ENCODE measurements around the gene SH2D3C.
A peak's percentile ranks its signal among the peaks of the same experiment; 100 is the strongest.

SH2D3C gene

GRCh38 chr9:127809002-127809539 lies 30.6 kb upstream of the SH2D3C start:
- no peaks in the 10 kb centered on the region for H3K9me3 ChIP-seq
- H3K4me1 ChIP-seq, result peaks cover 0 to 28% (median 19%) of the 10 kb centered on the region in 4 donors
- H3K27me3 ChIP-seq, result no peaks in the 10 kb centered on the region
- H3K4me3 ChIP-seq, result no peak overlapping the region
- TF ChIP-seq CTCF (IDR thresholded peaks at IDR 0.05), result no peak
- no peak overlapping the region for H3K27ac ChIP-seq
- intact Hi-C loops (cut with DNase I; ENCODE audit: low total_unique reads), result no loop called here
- H3K36me3 ChIP-seq, result peaks cover 73 to 82% (median 73%) of the 10 kb centered on the region in 3 donors
- DNase-seq, result no peak

- no peak overlapping the region for H3K4me3 ChIP-seq
- no peak overlapping the region for H3K27ac ChIP-seq
- no peaks in the 10 kb centered on the region for H3K27me3 ChIP-seq
- TF ChIP-seq CTCF (IDR thresholded peaks at IDR 0.05), result no peak
- peaks cover 0 to 34% (median 25%) of the 10 kb centered on the region in 4 donors for H3K4me1 ChIP-seq
- H3K36me3 ChIP-seq, result peaks cover 67 to 76% (median 67%) of the 10 kb centered on the region in 3 donors
- no peak for DNase-seq
- no peaks in the 10 kb centered on the region for H3K9me3 ChIP-seq
- intact Hi-C loops (cut with DNase I; ENCODE audit: low total_unique reads), result no loop called here
Observed at GRCh38 chr9:127808347-127809001, 30.0 kb upstream of the SH2D3C start.

GRCh38 chr9:127806871-127807270 lies 28.4 kb upstream of the SH2D3C start:
- Histone ChIP-seq H3K36me3 (peaks cover 51 to 60% (median 51%) of the 10 kb centered on the region in 3 donors), H3K4me1 (peaks cover 0 to 40% (median 28%) of the 10 kb centered on the region in 4 donors), H3K9me3 (no peaks in the 10 kb centered on the region), H3K27me3 (no peaks in the 10 kb centered on the region), H3K4me3 (no peak overlapping the region), H3K27ac (no peak overlapping the region)
- no peak for DNase-seq
- no peak for TF ChIP-seq CTCF (IDR thresholded peaks at IDR 0.05)
- intact Hi-C loops (cut with DNase I; ENCODE audit: low total_unique reads), result no loop called here

GRCh38 chr9:127805620-127806019 lies 27.2 kb upstream of the SH2D3C start:
- Histone ChIP-seq H3K4me3 (no peak overlapping the region), H3K27ac (no peak overlapping the region), H3K4me1 (peaks cover 0 to 42% (median 31%) of the 10 kb centered on the region in 4 donors), H3K27me3 (no peaks in the 10 kb centered on the region), H3K9me3 (no peaks in the 10 kb centered on the region), H3K36me3 (peaks cover 40 to 47% (median 43%) of the 10 kb centered on the region in 3 donors)
- TF ChIP-seq CTCF (IDR thresholded peaks at IDR 0.05), result no peak
- intact Hi-C loops (cut with DNase I; ENCODE audit: low total_unique reads), result no loop called here
- DNase-seq, result no peak

- Histone ChIP-seq H3K36me3 (peaks cover 25 to 38% (median 30%) of the 10 kb centered on the region in 3 donors), H3K4me1 (peaks cover 0 to 42% (median 26%) of the 10 kb centered on the region in 4 donors), H3K9me3 (no peaks in the 10 kb centered on the region), H3K27me3 (no peaks in the 10 kb centered on the region), H3K27ac (peak overlapping the region; percentile 95 to 96), H3K4me3 (peak overlapping the region; percentile 75 to 90)
- intact Hi-C loops (cut with DNase I; ENCODE audit: low total_unique reads), result no loop called here
- no peak for TF ChIP-seq CTCF (IDR thresholded peaks at IDR 0.05)
- peak; percentile 45 to 79 for DNase-seq
Observed at GRCh38 chr9:127803507-127804352, 25.3 kb upstream of the SH2D3C start.
